Uterus (tissue), 2 donors: ENCODE measurements around the gene IMPDH2.
A peak's percentile ranks its signal among the peaks of the same experiment; 100 is the strongest.

ENCODE experiments used
- POLR2A ChIP-seq, 2 donors: fragments of 450-650 bp; IDR thresholded peaks; one replicate each; pipeline ENCODE4 v1.6.1; 2016; ENCODE audit warnings: antibody characterized with exemption in 2 of 2, mild to moderate bottlenecking in 1 of 2, moderate library complexity in 1 of 2
- TF ChIP-seq, protein P1 (sequence below), 4 experiments: fragments of 200-600 bp in 2 of 4; fragments of 450-650 bp in 2 of 4; sonication (generic) in 2 of 4; IDR thresholded peaks; one replicate each; pipeline ENCODE4 v1.5.1; 2016 to 2019; ENCODE audit warnings: antibody characterized with exemption in 4 of 4, mild to moderate bottlenecking in 2 of 4, moderate library complexity in 1 of 4

DNA sequence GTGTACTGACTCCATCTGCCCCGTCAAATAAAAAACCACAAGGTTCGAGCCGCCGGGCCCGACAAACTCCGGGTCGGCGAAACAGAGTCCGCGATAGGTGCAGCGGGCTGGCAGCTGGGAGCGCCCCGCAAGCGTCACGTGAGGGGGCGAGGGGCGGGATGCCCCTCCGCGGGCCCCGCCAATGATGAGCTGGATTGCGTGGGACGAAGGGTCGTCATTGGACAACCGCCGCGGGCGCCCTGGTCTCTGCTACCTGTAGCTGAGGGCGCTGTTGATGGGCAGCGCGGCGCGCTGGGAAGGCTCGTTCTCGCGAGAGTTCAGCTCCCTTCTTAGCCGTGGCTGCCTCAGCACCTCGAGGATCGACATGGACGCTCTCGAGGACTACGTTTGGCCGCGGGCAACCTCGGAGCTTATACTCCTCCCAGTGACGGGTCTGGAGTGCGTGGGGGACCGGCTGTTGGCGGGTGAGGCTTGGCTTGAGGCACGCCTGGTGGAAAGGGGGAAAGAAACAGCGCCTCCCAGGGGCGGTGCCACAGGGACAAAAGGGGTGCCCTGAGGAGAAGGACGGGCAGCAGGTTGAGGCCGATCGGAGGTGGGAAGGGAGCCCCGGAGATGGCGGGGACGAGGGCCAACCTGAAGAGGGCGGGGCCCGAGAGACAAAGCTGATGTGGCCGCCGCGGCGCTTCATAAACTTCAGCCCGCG lies 22.0 kb downstream of the IMPDH2 start, which contains the start of gene WDR6:
- TF ChIP-seq, protein P1, sequence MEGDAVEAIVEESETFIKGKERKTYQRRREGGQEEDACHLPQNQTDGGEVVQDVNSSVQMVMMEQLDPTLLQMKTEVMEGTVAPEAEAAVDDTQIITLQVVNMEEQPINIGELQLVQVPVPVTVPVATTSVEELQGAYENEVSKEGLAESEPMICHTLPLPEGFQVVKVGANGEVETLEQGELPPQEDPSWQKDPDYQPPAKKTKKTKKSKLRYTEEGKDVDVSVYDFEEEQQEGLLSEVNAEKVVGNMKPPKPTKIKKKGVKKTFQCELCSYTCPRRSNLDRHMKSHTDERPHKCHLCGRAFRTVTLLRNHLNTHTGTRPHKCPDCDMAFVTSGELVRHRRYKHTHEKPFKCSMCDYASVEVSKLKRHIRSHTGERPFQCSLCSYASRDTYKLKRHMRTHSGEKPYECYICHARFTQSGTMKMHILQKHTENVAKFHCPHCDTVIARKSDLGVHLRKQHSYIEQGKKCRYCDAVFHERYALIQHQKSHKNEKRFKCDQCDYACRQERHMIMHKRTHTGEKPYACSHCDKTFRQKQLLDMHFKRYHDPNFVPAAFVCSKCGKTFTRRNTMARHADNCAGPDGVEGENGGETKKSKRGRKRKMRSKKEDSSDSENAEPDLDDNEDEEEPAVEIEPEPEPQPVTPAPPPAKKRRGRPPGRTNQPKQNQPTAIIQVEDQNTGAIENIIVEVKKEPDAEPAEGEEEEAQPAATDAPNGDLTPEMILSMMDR (IDR thresholded peaks at IDR 0.05), result peak; percentile 34 to 55 (median 44)
- TF ChIP-seq POLR2A (IDR thresholded peaks at IDR 0.05), result peak; percentile 70 to 84
